Neural cell (in vitro differentiated cells): Measurements from ENCODE around the gene PCYT1B.

Source experiments
- CTCF ChIP-seq: fragments of 450-650 bp; IDR thresholded peaks from 2 replicates; pipeline ENCODE4 v1.5.1; 2014; ENCODE audit warnings: antibody characterized with exemption, mild to moderate bottlenecking, moderate library complexity; ENCODE audit not compliant: poor library complexity, severe bottlenecking
- EP300 ChIP-seq: fragments of 450-650 bp; conservative IDR thresholded peaks from 2 replicates; pipeline ENCODE4 v1.6.1; 2014; ENCODE audit warnings: antibody characterized with exemption, mild to moderate bottlenecking, moderate library complexity; ENCODE audit not compliant: poor library complexity, severe bottlenecking
- EZH2 ChIP-seq: fragments of 200-600, 300-800 bp; shearing (Covaris generic), sonication (generic); IDR thresholded peaks from 2 replicates; pipeline ENCODE4 v1.6.1; 2014; ENCODE audit warnings: antibody characterized with exemption, low read length, borderline replicate concordance, mild to moderate bottlenecking; ENCODE audit not compliant: insufficient read depth, poor library complexity, severe bottlenecking
- POLR2AphosphoS5 ChIP-seq: IDR thresholded peaks from 2 replicates; pipeline ENCODE4 v1.6.1; 2012
- RAD21 ChIP-seq: fragments of 450-650 bp; conservative IDR thresholded peaks from 2 replicates; pipeline ENCODE4 v1.6.1; 2014; ENCODE audit warnings: antibody characterized with exemption, mild to moderate bottlenecking, moderate library complexity
- SMC3 ChIP-seq: fragments of 450-650 bp; conservative IDR thresholded peaks from 2 replicates; pipeline ENCODE4 v1.6.1; 2014; ENCODE audit warnings: antibody characterized with exemption, mild to moderate bottlenecking, moderate library complexity; ENCODE audit not compliant: poor library complexity

- TF ChIP-seq CTCF, result peak; percentile 21
- no peak for TF ChIP-seq EZH2
- no peak for TF ChIP-seq POLR2AphosphoS5
- no peak for TF ChIP-seq EP300
- no peak for TF ChIP-seq RAD21
- TF ChIP-seq SMC3, result no peak
Measured at GRCh38 chrX:24676403-24677024, 29.4 kb upstream of the PCYT1B start.
